Vagina (tissue), 2 donors: Measurements from ENCODE around the gene NKD2.

Experiments
- POLR2A ChIP-seq, 2 donors: fragments of 450-650 bp; IDR thresholded peaks; one replicate each; pipeline ENCODE4 v1.6.1; 2017; ENCODE audit warnings: antibody characterized with exemption in 2 of 2, mild to moderate bottlenecking in 2 of 2, moderate library complexity in 2 of 2
- POLR2AphosphoS5 ChIP-seq, 2 donors: sonication (generic); formaldehyde crosslinking; IDR thresholded peaks; one replicate each; pipeline ENCODE4 v1.9.0; 2017; ENCODE audit warnings: antibody characterized with exemption in 2 of 2, mild to moderate bottlenecking in 2 of 2, low read depth in 1 of 2; ENCODE audit not compliant: insufficient read depth in 1 of 2
- TF ChIP-seq, protein P1 (sequence below), 3 experiments: fragments of 450-650 bp in 2 of 3; fragments of 200-600 bp in 1 of 3; sonication (generic) in 1 of 3; IDR thresholded peaks; one replicate each; pipeline ENCODE4 v1.5.1; 2017 to 2019; ENCODE audit warnings: antibody characterized with exemption in 3 of 3, mild to moderate bottlenecking in 2 of 3, moderate library complexity in 2 of 3

DNA sequence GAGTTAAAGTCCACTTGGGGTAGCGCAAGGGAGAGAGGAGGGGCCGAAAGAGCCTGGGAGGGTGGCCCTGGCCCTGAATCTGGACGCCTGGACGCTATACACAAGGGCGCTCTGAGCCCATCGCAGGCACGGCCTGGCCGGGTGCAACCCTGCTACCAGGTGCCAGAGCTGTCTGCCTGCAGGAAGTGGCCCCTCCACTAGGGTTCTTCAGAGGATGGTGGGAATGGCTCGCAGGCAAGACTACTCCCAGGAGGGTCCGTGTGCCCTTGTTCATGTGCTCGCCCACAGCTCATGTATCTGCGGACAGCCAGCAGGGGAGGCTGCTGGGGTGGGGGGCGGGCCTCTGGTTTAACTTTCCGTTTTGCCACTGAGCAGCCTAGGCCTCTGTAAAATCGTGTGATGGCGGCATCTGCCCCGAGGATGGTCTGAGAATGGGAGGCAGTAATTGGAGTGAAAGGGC is 1.4 kb upstream of the NKD2 start:
- TF ChIP-seq, protein P1, sequence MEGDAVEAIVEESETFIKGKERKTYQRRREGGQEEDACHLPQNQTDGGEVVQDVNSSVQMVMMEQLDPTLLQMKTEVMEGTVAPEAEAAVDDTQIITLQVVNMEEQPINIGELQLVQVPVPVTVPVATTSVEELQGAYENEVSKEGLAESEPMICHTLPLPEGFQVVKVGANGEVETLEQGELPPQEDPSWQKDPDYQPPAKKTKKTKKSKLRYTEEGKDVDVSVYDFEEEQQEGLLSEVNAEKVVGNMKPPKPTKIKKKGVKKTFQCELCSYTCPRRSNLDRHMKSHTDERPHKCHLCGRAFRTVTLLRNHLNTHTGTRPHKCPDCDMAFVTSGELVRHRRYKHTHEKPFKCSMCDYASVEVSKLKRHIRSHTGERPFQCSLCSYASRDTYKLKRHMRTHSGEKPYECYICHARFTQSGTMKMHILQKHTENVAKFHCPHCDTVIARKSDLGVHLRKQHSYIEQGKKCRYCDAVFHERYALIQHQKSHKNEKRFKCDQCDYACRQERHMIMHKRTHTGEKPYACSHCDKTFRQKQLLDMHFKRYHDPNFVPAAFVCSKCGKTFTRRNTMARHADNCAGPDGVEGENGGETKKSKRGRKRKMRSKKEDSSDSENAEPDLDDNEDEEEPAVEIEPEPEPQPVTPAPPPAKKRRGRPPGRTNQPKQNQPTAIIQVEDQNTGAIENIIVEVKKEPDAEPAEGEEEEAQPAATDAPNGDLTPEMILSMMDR (IDR thresholded peaks at IDR 0.05) = no peak
- TF ChIP-seq POLR2A (IDR thresholded peaks at IDR 0.05) = no peak
- no peak for TF ChIP-seq POLR2AphosphoS5 (IDR thresholded peaks at IDR 0.05; ENCODE audit: insufficient read depth in 1 of 2, low read depth in 1 of 2)
